Activated CD8-positive, alpha-beta memory T cell treated with anti-CD3 and anti-CD28 coated beads, Interleukin-2, amount 10 ng/mL, durations not matched to agents 7 days and 5 days (primary cell): Measurements from ENCODE around the gene ZNF260. TPM values are rescaled to one million over a fixed set of nuclear protein-coding genes. Genes with fewer than 3 reads are reported as not detected.

Source experiments
- ATAC-seq: fragments of 150-1000 bp; cut with Tn5 transposase; one replicate; pipeline ENCODE4 v1.10.0; 2021; ENCODE audit warnings: moderate library complexity
- CTCF ChIA-PET: fragments of 350-600 bp; sonication (Branson Sonifier 250); formaldehyde crosslinking; loops from one replicate; lab custom pipeline; 2021; ENCODE audit warnings: antibody characterized with exemption; lab: Charles Lee
- DNase-seq: peaks from one replicate; pipeline ENCODE4 v3.0.0-alpha.2; 2020
- H3K27ac Mint-ChIP-seq: one replicate; pipeline ENCODE4 v1.8.0; 2021; ENCODE audit warnings: mild to moderate bottlenecking, mixed read lengths
- H3K27me3 Mint-ChIP-seq: one replicate; pipeline ENCODE4 v1.8.0; 2021; ENCODE audit warnings: mixed read lengths
- H3K36me3 Mint-ChIP-seq: one replicate; pipeline ENCODE4 v1.8.0; 2021; ENCODE audit warnings: mild to moderate bottlenecking, mixed read lengths
- H3K4me1 Mint-ChIP-seq: one replicate; pipeline ENCODE4 v1.8.0; 2021; ENCODE audit warnings: mixed read lengths
- H3K4me3 Mint-ChIP-seq: one replicate; pipeline ENCODE4 v1.8.0; 2021; ENCODE audit warnings: mild to moderate bottlenecking, moderate library complexity, mixed read lengths
- H3K9me3 Mint-ChIP-seq: one replicate; pipeline ENCODE4 v1.8.0; 2022; ENCODE audit warnings: low read depth, mixed read lengths
- total RNA-seq, 2 experiments: library from RNA; stranded (reverse); gene quantifications; one replicate each; pipeline ENCODE4 v1.2.3, GENCODE V29; 2021

Gene ZNF260
- total RNA-seq, 2 experiments from 2014 or later, result 9.3 to 11.7 TPM

DNA sequence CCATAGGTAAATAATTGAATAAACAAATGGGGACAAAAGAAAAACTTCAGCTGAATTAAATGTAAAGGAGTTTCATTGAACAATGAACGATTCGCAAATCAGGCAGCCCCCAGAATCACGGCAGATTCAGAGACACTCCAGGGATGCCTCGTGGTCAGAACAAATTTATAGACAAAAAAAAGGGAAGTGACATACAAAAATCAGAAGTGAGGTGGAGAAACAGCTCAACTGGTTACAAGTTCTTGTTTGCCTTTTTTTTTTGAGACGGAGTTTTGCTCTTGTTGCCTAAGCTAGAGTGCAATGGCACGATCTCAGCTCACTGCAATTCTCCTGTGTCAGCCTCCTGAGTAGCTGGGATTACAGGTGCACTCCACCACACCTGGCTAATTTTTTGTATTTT, 44.4 kb downstream of the ZNF260 start:
- H3K27me3 Mint-ChIP-seq, result no peaks in the 10 kb centered on the region
- CTCF ChIA-PET, result no interaction called here
- H3K36me3 Mint-ChIP-seq, result peaks cover 58% of the 10 kb centered on the region
- H3K9me3 Mint-ChIP-seq, result peaks cover 16% of the 10 kb centered on the region
- DNase-seq (no peak), ATAC-seq (no peak)
- H3K27ac Mint-ChIP-seq, result no peak overlapping the region
- no peak overlapping the region for H3K4me3 Mint-ChIP-seq
- peaks cover 16% of the 10 kb centered on the region for H3K4me1 Mint-ChIP-seq

DNA sequence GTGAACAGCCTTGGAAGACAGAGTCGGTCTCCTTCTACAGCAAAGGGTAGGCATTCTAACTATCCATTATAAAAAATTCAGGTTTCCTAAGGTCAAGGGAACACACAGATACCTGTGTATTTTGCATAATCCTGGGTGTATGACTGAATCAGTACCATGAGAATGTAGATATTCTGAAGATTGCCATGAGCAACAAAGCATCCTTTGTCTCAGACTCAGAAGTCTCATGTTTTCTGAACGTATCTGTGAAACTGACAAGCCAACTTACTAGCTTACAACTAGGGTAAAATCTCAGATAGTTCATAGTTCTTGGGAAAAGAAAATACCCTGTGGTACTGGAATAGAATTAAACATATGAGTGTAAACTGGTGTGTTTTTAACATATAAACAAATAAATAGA, 45.2 kb downstream of the ZNF260 start:
- peaks cover 16% of the 10 kb centered on the region for H3K9me3 Mint-ChIP-seq
- H3K27ac Mint-ChIP-seq, result no peak overlapping the region
- DNase-seq (no peak), ATAC-seq (no peak)
- no peak overlapping the region for H3K4me3 Mint-ChIP-seq
- H3K4me1 Mint-ChIP-seq, result peaks cover 8% of the 10 kb centered on the region
- H3K36me3 Mint-ChIP-seq, result peaks cover 60% of the 10 kb centered on the region
- CTCF ChIA-PET, result no interaction called here
- no peaks in the 10 kb centered on the region for H3K27me3 Mint-ChIP-seq

Other genes starting within 250 kb of the ZNF260 start
- gene ZFP14, start 149.1 kb downstream of the ZNF260 start, total RNA-seq, result 1 to 10 TPM; 3.3 to 4.5 TPM
- 1 to 10 TPM; 5.3 to 5.9 TPM for gene ZFP82, start 109.6 kb downstream of the ZNF260 start, total RNA-seq
- 1 to 10 TPM; 6.6 to 7.5 TPM for gene ZNF566, start 38.7 kb downstream of the ZNF260 start, total RNA-seq
- 10 to 100 TPM; 11.8 to 16.8 TPM for gene ZNF529, start 45.0 kb upstream of the ZNF260 start, total RNA-seq
- 10 to 100 TPM; 11.2 to 12.4 TPM for gene ZNF382, start 77.0 kb upstream of the ZNF260 start, total RNA-seq
- gene ZNF461, start 138.6 kb upstream of the ZNF260 start, total RNA-seq, result 10 to 100 TPM in 1 of 2 experiments, 1 to 10 TPM in 1; 6.0 to 10.5 TPM
- 10 to 100 TPM in 1 of 2 experiments, 1 to 10 TPM in 1; 7.8 to 12.6 TPM for gene ZNF567, start 159.3 kb upstream of the ZNF260 start, total RNA-seq
- 1 to 10 TPM; 7.8 to 9.2 TPM for gene ZNF850, start 244.5 kb upstream of the ZNF260 start, total RNA-seq